GM08714 (cell line): ENCODE measurements around the gene MNS1.

Experiments
- H3K4me3 ChIP-seq: fragments of 200-500 bp; sonication (Bioruptor generic); 2 replicates; pipeline ENCODE4 v1.5.1; 2014; ENCODE audit warnings: mild to moderate bottlenecking, low read length, inconsistent platforms
- ZNF274 ChIP-seq: IDR thresholded peaks from 2 replicates; pipeline ENCODE4 v1.6.1; 2012; ENCODE audit warnings: mild to moderate bottlenecking, low read depth, low read length

MNS1 gene

GRCh38 chr15:56471440-56472069 is 6.6 kb upstream of the MNS1 start:
- no peak overlapping the region for H3K4me3 ChIP-seq
- no peak for TF ChIP-seq ZNF274

DNA sequence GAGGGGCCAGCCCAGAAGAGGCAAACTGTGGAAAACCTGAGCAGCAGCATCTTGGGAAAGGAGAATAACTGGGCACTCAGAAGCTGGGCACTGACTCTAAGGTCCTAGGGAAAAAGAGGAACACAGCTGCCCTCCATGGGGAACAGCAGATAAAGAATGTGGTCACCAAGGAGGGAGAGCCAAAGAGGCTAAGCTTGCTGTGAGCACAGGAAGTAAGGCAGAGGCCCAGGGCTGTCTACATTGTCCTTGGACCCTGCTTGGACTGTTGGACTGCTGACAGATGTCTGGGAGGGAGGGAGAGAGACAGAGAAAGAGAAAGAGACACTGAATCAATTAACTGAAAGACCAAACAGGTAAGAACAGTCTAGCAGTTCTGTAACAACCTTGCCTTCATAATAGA is 4.5 kb upstream of the MNS1 start:
- H3K4me3 ChIP-seq = no peak overlapping the region
- TF ChIP-seq ZNF274 = no peak

- no peak for TF ChIP-seq ZNF274
- no peak overlapping the region for H3K4me3 ChIP-seq
Observed at GRCh38 chr15:56468401-56468800, 3.5 kb upstream of the MNS1 start.

GRCh38 chr15:56467616-56468015 is 2.7 kb upstream of the MNS1 start:
- TF ChIP-seq ZNF274 = no peak

DNA sequence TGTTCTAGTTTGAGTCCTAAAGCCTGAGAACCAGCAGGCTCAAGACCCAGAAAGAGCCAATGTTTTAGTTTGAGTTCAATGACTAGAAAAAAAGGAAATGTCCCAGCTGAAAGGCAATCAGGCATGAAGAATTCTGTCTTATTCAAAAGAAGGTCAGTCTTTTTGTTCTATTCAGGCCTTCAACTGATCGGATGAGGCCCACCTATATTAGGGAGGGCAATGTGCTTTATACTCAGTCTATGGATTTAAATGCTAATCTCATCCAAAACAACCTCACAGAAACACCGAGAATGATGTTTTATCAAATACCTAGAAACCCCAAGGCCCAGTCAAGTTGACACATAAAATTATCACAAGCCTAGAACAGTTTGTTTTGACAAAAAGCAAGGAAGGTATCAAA is 4.0 kb downstream of the MNS1 start:
- H3K4me3 ChIP-seq = no peak overlapping the region
- no peak for TF ChIP-seq ZNF274

More at GRCh38 chr15:56467616-56468015, 2.7 kb upstream of the MNS1 start:
- no peak overlapping the region for H3K4me3 ChIP-seq

GRCh38 chr15:56460071-56460470 is 4.9 kb downstream of the MNS1 start:
- no peak overlapping the region for H3K4me3 ChIP-seq
- TF ChIP-seq ZNF274 = no peak

- no peak overlapping the region for H3K4me3 ChIP-seq
- no peak for TF ChIP-seq ZNF274
Observed at GRCh38 chr15:56459096-56459495, 5.8 kb downstream of the MNS1 start.

DNA sequence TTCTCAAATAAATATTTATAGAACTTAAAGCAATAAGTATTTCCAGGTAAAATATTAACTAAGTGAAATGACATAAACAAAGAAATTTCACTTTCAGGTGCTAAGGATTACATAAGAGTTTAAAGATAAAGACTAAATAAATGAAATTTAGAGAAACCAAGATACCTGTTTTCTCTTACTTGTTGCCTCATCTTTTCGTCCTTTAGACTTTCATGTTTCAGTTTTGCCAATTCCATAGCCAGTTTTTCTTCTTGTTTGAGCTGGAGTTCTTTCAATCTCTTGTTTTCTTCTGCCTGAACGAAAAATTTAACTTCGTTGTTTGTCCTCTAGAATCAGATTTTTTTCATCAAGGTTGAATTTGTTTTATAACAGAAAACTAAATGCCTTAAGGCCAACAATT is 8.7 kb downstream of the MNS1 start:
- no peak for TF ChIP-seq ZNF274
- no peak overlapping the region for H3K4me3 ChIP-seq

DNA sequence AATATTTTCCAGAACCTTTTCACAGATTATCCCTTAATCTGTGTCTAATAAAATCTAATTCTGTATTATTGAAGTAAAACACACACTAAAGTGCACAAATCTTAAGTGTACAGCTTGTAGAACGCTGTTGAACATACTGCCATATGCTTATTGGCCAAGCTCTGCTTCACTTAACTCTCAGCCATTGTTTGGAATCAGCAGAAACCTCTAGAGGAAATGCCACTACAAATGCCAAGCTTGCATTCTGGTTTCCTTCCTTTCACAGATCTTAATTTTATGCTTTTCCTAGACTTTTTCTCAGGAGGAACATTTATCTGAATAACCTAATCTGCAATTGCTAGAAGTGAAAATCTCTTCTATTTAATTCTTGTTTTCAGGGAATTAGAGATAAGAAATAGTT is 10.1 kb downstream of the MNS1 start:
- no peak for TF ChIP-seq ZNF274
- H3K4me3 ChIP-seq = no peak overlapping the region

DNA sequence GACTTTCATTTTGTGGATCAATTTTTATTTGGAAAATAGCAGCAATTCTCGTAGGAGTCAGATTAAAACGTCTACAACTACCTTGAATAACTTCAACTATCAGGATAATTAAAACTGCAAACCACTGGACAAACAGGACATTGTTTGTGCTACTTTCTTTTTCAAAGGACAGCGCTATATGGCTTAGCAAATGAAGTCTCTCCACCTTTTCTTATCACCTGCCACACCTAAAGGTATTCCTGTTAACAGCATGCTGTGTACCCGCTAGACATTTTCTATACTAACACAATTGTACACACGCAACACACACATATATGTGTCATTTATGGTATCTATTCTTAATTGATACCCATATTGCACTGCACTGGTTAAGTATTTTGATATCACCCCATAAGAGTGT is 19.2 kb downstream of the MNS1 start:
- no peak overlapping the region for H3K4me3 ChIP-seq
- TF ChIP-seq ZNF274 = no peak

GRCh38 chr15:56442354-56442753 is 22.6 kb downstream of the MNS1 start:
- no peak overlapping the region for H3K4me3 ChIP-seq
- no peak for TF ChIP-seq ZNF274

- H3K4me3 ChIP-seq = no peak overlapping the region
- TF ChIP-seq ZNF274 = no peak
Observed at GRCh38 chr15:56440214-56440770, 24.6 kb downstream of the MNS1 start.

DNA sequence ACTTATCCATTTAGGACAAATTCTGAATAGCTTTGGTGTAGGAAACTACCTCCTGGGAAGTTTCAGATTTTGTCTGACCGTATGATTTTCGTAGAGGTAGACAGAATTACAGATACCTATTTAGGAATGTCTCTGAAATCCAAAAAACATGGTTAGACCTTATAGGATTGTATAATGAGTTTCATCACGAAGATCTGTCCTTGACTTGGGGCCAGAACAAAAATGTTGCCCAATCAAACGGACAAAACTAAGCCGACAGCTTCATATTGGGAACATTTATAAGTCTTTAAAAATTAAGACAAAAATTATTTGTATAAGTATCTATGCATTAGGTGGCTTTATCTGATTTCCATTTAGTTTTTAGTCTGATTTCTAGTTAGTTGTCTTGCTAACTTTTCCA is 32.6 kb downstream of the MNS1 start:
- H3K4me3 ChIP-seq = no peak overlapping the region
- TF ChIP-seq ZNF274 = no peak

DNA sequence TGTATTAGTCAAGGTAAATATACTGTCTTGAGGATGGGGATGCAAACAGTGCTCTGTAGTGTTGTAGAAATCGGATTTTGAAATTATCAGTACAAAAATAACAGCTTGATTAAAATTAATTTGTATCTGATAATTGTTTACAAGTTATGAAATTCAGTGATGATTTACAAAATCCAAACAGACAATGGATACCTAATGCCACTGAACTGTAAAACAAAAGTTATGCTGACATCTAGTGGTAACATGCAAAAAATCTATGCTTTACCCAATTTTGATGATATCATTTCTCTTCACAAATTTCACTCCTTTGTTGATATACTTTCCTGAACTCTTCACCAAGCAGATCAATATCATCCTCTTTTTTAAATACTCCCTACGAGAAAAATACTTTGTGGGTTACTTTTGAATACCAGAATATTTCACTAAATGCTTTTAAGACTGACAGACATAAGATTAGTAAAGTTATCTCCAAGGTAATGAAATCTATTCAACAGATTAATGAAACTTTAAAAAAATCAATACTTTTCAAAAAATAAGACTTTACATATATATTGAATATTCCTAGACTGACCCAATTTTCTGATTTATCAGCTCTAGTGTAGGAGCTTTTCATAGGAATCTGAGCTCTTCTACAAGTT is 36.0 kb downstream of the MNS1 start:
- H3K4me3 ChIP-seq = no peak overlapping the region
- no peak for TF ChIP-seq ZNF274

- H3K4me3 ChIP-seq = no peak overlapping the region
- TF ChIP-seq ZNF274 = no peak
Observed at GRCh38 chr15:56425976-56426375, 39.0 kb downstream of the MNS1 start.
